Prostate gland (tissue), 2 donors: ENCODE data around the gene CEP112. TPM values are rescaled to one million over a fixed set of nuclear protein-coding genes. Genes with fewer than 3 reads are reported as not detected.

Experiments used
- DNase-seq: peaks from one replicate; pipeline ENCODE4 v3.0.0-alpha.2; 2019; ENCODE audit warnings: low spot score
- H3K27ac ChIP-seq, 2 donors: fragments of 200-600 bp; sonication (generic); 2 replicates each; pipeline ENCODE4 v1.5.1; 2017 to 2019
- H3K27me3 ChIP-seq: fragments of 200-600 bp; sonication (generic); replicated peaks from 2 replicates; pipeline ENCODE4 v1.5.1; 2019; ENCODE audit not compliant: insufficient read depth
- H3K36me3 ChIP-seq, 2 donors: fragments of 200-600 bp; sonication (generic); 1 replicate in 1 of 2; 2 replicates in 1 of 2; pipeline versions ENCODE4 v1.5.1 to v1.8.1; 2017 to 2019
- H3K4me1 ChIP-seq: fragments of 200-600 bp; sonication (generic); replicated peaks from 2 replicates; pipeline ENCODE4 v1.5.1; 2019
- H3K4me3 ChIP-seq, 2 donors: fragments of 200-600 bp; sonication (generic); 2 replicates each; pipeline ENCODE4 v1.5.1; 2017 to 2019
- H3K9me3 ChIP-seq: fragments of 200-600 bp; sonication (generic); 2 replicates; pipeline ENCODE4 v1.5.1; 2017
- POLR2A ChIP-seq: fragments of 450-650 bp; IDR thresholded peaks from one replicate; pipeline ENCODE4 v1.6.1; 2016; ENCODE audit warnings: antibody characterized with exemption, mild to moderate bottlenecking
- POLR2AphosphoS5 ChIP-seq: sonication (generic); formaldehyde crosslinking; IDR thresholded peaks from one replicate; pipeline ENCODE4 v1.6.1; 2017; ENCODE audit warnings: antibody characterized with exemption
- WGBS: methylation state at CpG from one replicate; pipeline ENCODE4 v1.1.5; 2018; 5-methylcytosine and 5-hydroxymethylcytosine counted together
- intact Hi-C: fragments of 100-400 bp; cut with DNase I; formaldehyde crosslinking; loops from one replicate; pipeline ENCODE4 v1.14.2; 2022
- total RNA-seq, 2 donors: library from RNA; depleted of rRNA; stranded (reverse); fragments of >200 nt; gene quantifications; one replicate each; pipeline ENCODE4 v1.1.0, GENCODE V29; 2016
- TF ChIP-seq, protein P1 (sequence below), 4 experiments: fragments of 200-600 bp in 2 of 4; fragments of 450-650 bp in 2 of 4; sonication (generic) in 2 of 4; IDR thresholded peaks; 1 replicate in 3 of 4; 2 replicates in 1 of 4; pipeline ENCODE4 v1.5.1; 2016 to 2019; ENCODE audit warnings: antibody characterized with exemption in 4 of 4, mild to moderate bottlenecking in 2 of 4, moderate library complexity in 2 of 4

Gene CEP112
- total RNA-seq, 2 donors from 2014 or later: 2.3 to 22.8 TPM

GRCh38 chr17:66221755-66222530, 30.0 kb upstream of the CEP112 start:
- intact Hi-C loops: no loop called here
- H3K36me3 ChIP-seq: no peaks in the 10 kb centered on the region
- no peak overlapping the region for H3K27ac ChIP-seq
- no peaks in the 10 kb centered on the region for H3K27me3 ChIP-seq
- H3K9me3 ChIP-seq: no peaks in the 10 kb centered on the region
- H3K4me1 ChIP-seq: no peaks in the 10 kb centered on the region
- WGBS: 88% methylated on average over 11 of the region's 11 CpGs
- no peak overlapping the region for H3K4me3 ChIP-seq
- TF ChIP-seq, protein P1, sequence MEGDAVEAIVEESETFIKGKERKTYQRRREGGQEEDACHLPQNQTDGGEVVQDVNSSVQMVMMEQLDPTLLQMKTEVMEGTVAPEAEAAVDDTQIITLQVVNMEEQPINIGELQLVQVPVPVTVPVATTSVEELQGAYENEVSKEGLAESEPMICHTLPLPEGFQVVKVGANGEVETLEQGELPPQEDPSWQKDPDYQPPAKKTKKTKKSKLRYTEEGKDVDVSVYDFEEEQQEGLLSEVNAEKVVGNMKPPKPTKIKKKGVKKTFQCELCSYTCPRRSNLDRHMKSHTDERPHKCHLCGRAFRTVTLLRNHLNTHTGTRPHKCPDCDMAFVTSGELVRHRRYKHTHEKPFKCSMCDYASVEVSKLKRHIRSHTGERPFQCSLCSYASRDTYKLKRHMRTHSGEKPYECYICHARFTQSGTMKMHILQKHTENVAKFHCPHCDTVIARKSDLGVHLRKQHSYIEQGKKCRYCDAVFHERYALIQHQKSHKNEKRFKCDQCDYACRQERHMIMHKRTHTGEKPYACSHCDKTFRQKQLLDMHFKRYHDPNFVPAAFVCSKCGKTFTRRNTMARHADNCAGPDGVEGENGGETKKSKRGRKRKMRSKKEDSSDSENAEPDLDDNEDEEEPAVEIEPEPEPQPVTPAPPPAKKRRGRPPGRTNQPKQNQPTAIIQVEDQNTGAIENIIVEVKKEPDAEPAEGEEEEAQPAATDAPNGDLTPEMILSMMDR (IDR thresholded peaks at IDR 0.05): no peak
- TF ChIP-seq POLR2A (no peak), POLR2AphosphoS5 (no peak)
- no peak for DNase-seq

DNA sequence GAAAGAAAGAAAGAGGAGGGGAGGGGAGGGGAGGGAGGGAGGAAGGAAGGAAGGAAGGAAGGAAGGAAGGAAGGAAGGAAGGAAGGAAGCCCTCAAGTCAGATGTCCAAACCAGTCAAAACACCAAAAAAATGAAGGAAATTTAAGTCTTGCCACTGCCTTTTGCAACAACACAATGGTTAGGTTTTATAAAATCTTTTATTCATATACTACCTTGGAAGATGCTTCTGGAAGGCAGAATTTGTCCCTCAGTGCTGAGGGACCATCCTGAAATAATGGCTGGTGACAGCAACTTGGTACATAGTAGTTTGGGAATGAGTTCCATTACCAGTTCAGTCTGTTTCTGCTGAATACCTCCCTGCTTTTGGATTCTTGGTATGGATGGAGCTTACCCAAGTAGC, 29.4 kb upstream of the CEP112 start:
- Histone ChIP-seq H3K4me1 (no peaks in the 10 kb centered on the region), H3K27me3 (no peaks in the 10 kb centered on the region), H3K4me3 (no peak overlapping the region), H3K27ac (no peak overlapping the region), H3K9me3 (no peaks in the 10 kb centered on the region), H3K36me3 (no peaks in the 10 kb centered on the region)
- no peak for DNase-seq
- TF ChIP-seq POLR2AphosphoS5 (no peak), POLR2A (no peak)
- TF ChIP-seq, protein P1 (IDR thresholded peaks at IDR 0.05): no peak
- intact Hi-C loops: no loop called here

DNA sequence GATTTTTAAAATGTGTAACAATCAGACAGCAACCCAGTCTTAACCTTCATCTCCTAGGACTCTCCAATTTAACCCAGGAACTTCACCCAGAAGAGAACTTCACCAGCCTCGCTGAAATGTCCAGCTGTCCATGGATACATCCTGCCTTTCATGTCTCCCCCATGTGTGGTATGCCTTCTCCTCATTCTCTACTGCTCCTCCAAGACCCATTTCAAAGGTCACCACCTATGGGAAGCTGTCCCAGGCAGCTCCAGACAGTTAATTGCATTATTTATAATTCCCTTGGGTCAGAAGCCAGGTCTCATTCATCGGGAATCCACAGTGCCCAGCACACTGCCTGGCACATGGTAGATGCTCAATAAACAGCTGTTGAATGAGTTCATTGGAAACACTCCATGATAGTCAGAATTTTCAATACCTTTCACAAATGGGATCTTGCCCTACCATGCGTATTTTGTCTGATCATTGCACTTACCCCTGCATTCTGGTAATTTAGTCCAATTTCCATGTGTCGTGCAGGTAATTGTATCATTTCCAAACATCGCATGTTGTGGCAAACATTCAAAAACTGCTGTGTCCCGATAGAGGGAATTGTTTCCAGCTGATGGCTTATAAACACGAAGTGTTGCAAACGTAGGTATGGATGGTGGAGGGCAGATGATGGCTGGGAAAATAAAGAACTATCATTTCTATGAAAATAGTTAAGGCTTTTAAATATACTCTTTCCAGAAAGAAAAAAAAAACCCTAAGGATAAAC, 28.3 kb upstream of the CEP112 start:
- H3K27me3 ChIP-seq: no peaks in the 10 kb centered on the region
- intact Hi-C loops: no loop called here
- WGBS: 84% methylated on average over 8 of the region's 8 CpGs
- no peak overlapping the region for H3K27ac ChIP-seq
- DNase-seq: no peak
- H3K9me3 ChIP-seq: no peaks in the 10 kb centered on the region
- H3K36me3 ChIP-seq: no peaks in the 10 kb centered on the region
- TF ChIP-seq, protein P1 (IDR thresholded peaks at IDR 0.05): no peak
- TF ChIP-seq POLR2AphosphoS5: no peak
- no peak overlapping the region for H3K4me3 ChIP-seq
- no peaks in the 10 kb centered on the region for H3K4me1 ChIP-seq

- Histone ChIP-seq H3K27me3 (no peaks in the 10 kb centered on the region), H3K9me3 (no peaks in the 10 kb centered on the region), H3K4me3 (no peak overlapping the region), H3K27ac (no peak overlapping the region), H3K36me3 (no peaks in the 10 kb centered on the region), H3K4me1 (no peaks in the 10 kb centered on the region)
- intact Hi-C loops: no loop called here
- 89% methylated on average over 3 of the region's 3 CpGs for WGBS
- no peak for TF ChIP-seq POLR2A
- no peak for TF ChIP-seq POLR2AphosphoS5
- TF ChIP-seq, protein P1 (IDR thresholded peaks at IDR 0.05): no peak
- DNase-seq: no peak
Observed at GRCh38 chr17:66215529-66215911, 23.6 kb upstream of the CEP112 start.
